H9 (cell line): Measurements from ENCODE around the gene TLE5. TPM values are rescaled to one million over a fixed set of nuclear protein-coding genes. Genes with fewer than 3 reads are reported as not detected.

Source experiments
- DNase-seq: peaks from one replicate; pipeline ENCODE4 v3.0.0-alpha.2; 2017
- H2AFZ ChIP-seq: one replicate; pipeline ENCODE4 v1.6.1; 2013; ENCODE audit warnings: mild to moderate bottlenecking, low read length, control low read depth, moderate library complexity
- H2AK5ac ChIP-seq: 2 replicates; pipeline ENCODE4 v1.6.1; 2013; ENCODE audit warnings: low read length, control low read depth, mixed read lengths; ENCODE audit not compliant: insufficient read length
- H2BK120ac ChIP-seq: one replicate; pipeline ENCODE4 v1.6.1; 2013; ENCODE audit warnings: low read depth, mild to moderate bottlenecking, low read length, control low read depth, inconsistent platforms; ENCODE audit not compliant: poor library complexity, severe bottlenecking
- H2BK12ac ChIP-seq: 2 replicates; pipeline ENCODE4 v1.6.1; 2013; ENCODE audit warnings: low read length, control low read depth, mixed read lengths, low read depth; ENCODE audit not compliant: insufficient read length
- H2BK15ac ChIP-seq: 2 replicates; pipeline ENCODE4 v1.6.1; 2013; ENCODE audit warnings: low read depth, low read length, control low read depth
- H2BK20ac ChIP-seq: one replicate; pipeline ENCODE4 v1.6.1; 2013; ENCODE audit warnings: low read depth, mild to moderate bottlenecking, low read length, control low read depth, inconsistent platforms; ENCODE audit not compliant: poor library complexity, severe bottlenecking
- H2BK5ac ChIP-seq: 2 replicates; pipeline ENCODE4 v1.6.1; 2013; ENCODE audit warnings: low read length, control low read depth, mixed read lengths; ENCODE audit not compliant: insufficient read length
- H3K14ac ChIP-seq: 2 replicates; pipeline ENCODE4 v1.6.1; 2013; ENCODE audit warnings: low read length, control low read depth; ENCODE audit not compliant: insufficient read depth
- H3K18ac ChIP-seq: 2 replicates; pipeline ENCODE4 v1.6.1; 2013; ENCODE audit warnings: low read depth, mild to moderate bottlenecking, mixed read lengths, low read length, control low read depth; ENCODE audit not compliant: insufficient read length
- H3K23ac ChIP-seq: 2 replicates; pipeline ENCODE4 v1.6.1; 2013; ENCODE audit warnings: low read length, control low read depth, mixed read lengths, low read depth; ENCODE audit not compliant: insufficient read length
- H3K23me2 ChIP-seq: 2 replicates; pipeline ENCODE4 v1.6.1; 2013; ENCODE audit warnings: low read depth, mild to moderate bottlenecking, mixed read lengths, low read length, control low read depth; ENCODE audit not compliant: insufficient read length, poor library complexity, severe bottlenecking
- H3K27ac ChIP-seq: 2 replicates; pipeline ENCODE4 v1.5.1; 2013; ENCODE audit warnings: low read length, control low read depth, mixed read lengths, low read depth; ENCODE audit not compliant: insufficient read length
- H3K27me3 ChIP-seq: 2 replicates; pipeline ENCODE4 v1.6.1; 2013; ENCODE audit warnings: low read length, control low read depth, inconsistent platforms; ENCODE audit not compliant: insufficient read depth
- H3K4ac ChIP-seq: 2 replicates; pipeline ENCODE4 v1.6.1; 2013; ENCODE audit warnings: low read depth, mild to moderate bottlenecking, control low read depth, inconsistent platforms, low read length, moderate library complexity
- H3K4me1 ChIP-seq: 2 replicates; pipeline ENCODE4 v1.6.1; 2013; ENCODE audit warnings: low read length, control low read depth, inconsistent platforms; ENCODE audit not compliant: insufficient read depth
- H3K4me2 ChIP-seq: 2 replicates; pipeline ENCODE4 v1.6.1; 2013; ENCODE audit warnings: low read length, control low read depth, mixed read lengths; ENCODE audit not compliant: insufficient read length, insufficient read depth
- H3K56ac ChIP-seq: 2 replicates; pipeline ENCODE4 v1.6.1; 2013; ENCODE audit warnings: low read depth, mild to moderate bottlenecking, mixed read lengths, low read length, control low read depth; ENCODE audit not compliant: insufficient read length
- H3K79me1 ChIP-seq: 2 replicates; pipeline ENCODE4 v1.6.1; 2013; ENCODE audit warnings: low read depth, mild to moderate bottlenecking, moderate library complexity, low read length, control low read depth, inconsistent platforms; ENCODE audit not compliant: insufficient read depth, poor library complexity, severe bottlenecking
- H3K79me2 ChIP-seq: 2 replicates; pipeline ENCODE4 v1.6.1; 2013; ENCODE audit warnings: low read length, control low read depth, inconsistent platforms; ENCODE audit not compliant: insufficient read depth
- H3K9ac ChIP-seq: 2 replicates; pipeline ENCODE4 v1.6.1; 2013; ENCODE audit warnings: low read length, control low read depth, mixed read lengths; ENCODE audit not compliant: insufficient read length; ENCODE audit errors: extremely low read depth
- H3K9me3 ChIP-seq: one replicate; pipeline ENCODE4 v1.6.1; 2013; ENCODE audit warnings: low read depth, low read length, inconsistent platforms; ENCODE audit not compliant: control insufficient read depth
- H3T11ph ChIP-seq: one replicate; pipeline ENCODE4 v1.6.1; 2013; ENCODE audit warnings: mild to moderate bottlenecking, low read length, control low read depth, inconsistent platforms
- H4K20me1 ChIP-seq: one replicate; pipeline ENCODE4 v1.6.1; 2013; ENCODE audit not compliant: control insufficient read depth, insufficient read length, insufficient read depth
- H4K5ac ChIP-seq: 2 replicates; pipeline ENCODE4 v1.6.1; 2013; ENCODE audit warnings: low read depth, mild to moderate bottlenecking, mixed read lengths, low read length, control low read depth; ENCODE audit not compliant: insufficient read length
- H4K8ac ChIP-seq: replicated peaks from 2 replicates; pipeline ENCODE4 v1.6.1; 2013; ENCODE audit warnings: low read length, control low read depth, mixed read lengths, low read depth; ENCODE audit not compliant: insufficient read length
- H4K91ac ChIP-seq: 2 replicates; pipeline ENCODE4 v1.6.1; 2013; ENCODE audit warnings: low read depth, mild to moderate bottlenecking, moderate library complexity, mixed read lengths, low read length, control low read depth; ENCODE audit not compliant: insufficient read length
- H3K27ac Mint-ChIP-seq, 3 experiments: 2 replicates in 2 of 3; 3 replicates in 1 of 3; pipeline ENCODE4 v1.8.0; 2020 to 2021; ENCODE audit warnings: mixed read lengths in 3 of 3, mild to moderate bottlenecking in 1 of 3, moderate library complexity in 1 of 3
- H3K27me3 Mint-ChIP-seq: 2 replicates; pipeline ENCODE4 v1.8.0; 2021; ENCODE audit warnings: low read depth, mild to moderate bottlenecking, moderate library complexity, mixed read lengths
- H3K36me3 Mint-ChIP-seq, 3 experiments: 2 replicates in 2 of 3; 3 replicates in 1 of 3; pipeline ENCODE4 v1.8.0; 2020 to 2021; ENCODE audit warnings: low read depth in 3 of 3, mixed read lengths in 3 of 3; ENCODE audit not compliant: insufficient read depth in 1 of 3
- H3K4me1 Mint-ChIP-seq, 2 experiments: 2 replicates each; pipeline ENCODE4 v1.8.0; 2020; ENCODE audit warnings: mixed read lengths in 2 of 2
- H3K4me3 Mint-ChIP-seq, 2 experiments: 2 replicates in 1 of 2; 3 replicates in 1 of 2; pipeline ENCODE4 v1.8.0; 2020 to 2021; ENCODE audit warnings: mild to moderate bottlenecking in 2 of 2, mixed read lengths in 2 of 2, moderate library complexity in 1 of 2
- H3K9me3 Mint-ChIP-seq, 2 experiments: 2 replicates in 1 of 2; 3 replicates in 1 of 2; pipeline ENCODE4 v1.8.0; 2020; ENCODE audit warnings: mild to moderate bottlenecking in 2 of 2, mixed read lengths in 2 of 2, moderate library complexity in 1 of 2
- WGBS: extraction: QIAGEN DNeasy Blood & Tissue Kit; methylation state at CpG from one replicate; pipeline ENCODE4 v1.1.7; 2013; ENCODE audit warnings: missing lambda C conversion rate, low lambda C conversion rate, mixed read lengths; ENCODE audit not compliant: insufficient read length; ENCODE audit errors: extremely low coverage; 5-methylcytosine and 5-hydroxymethylcytosine counted together
- total RNA-seq: library from RNA; stranded (reverse); gene quantifications from 2 replicates; pipeline ENCODE4 v1.2.1, GENCODE V29; 2021
- TF ChIP-seq, protein P1 (sequence below): fragments of 200-600 bp; sonication (generic); conservative IDR thresholded peaks from 3 replicates; pipeline ENCODE4 v1.8.0; 2021; ENCODE audit warnings: antibody characterized with exemption, mild to moderate bottlenecking

Gene TLE5
- total RNA-seq, 1 experiment from 2014 or later = 221 TPM

- Histone ChIP-seq H2AK5ac (no peak overlapping the region), H3K4me1 (no peaks in the 10 kb centered on the region; the same call in 1 of the 2 replicates), H3K27ac (no peak overlapping the region), H4K5ac (no peak overlapping the region), H2AFZ (no peak overlapping the region), H4K20me1 (no peaks in the 10 kb centered on the region), H3K79me2 (0 out of 2 replicates have a peak, but pooled peaks cover 2% of the 10 kb centered on the region), H3K79me1 (no peaks in the 10 kb centered on the region), H3T11ph (no peak overlapping the region), H2BK120ac (no peak overlapping the region), H3K4ac (no peak overlapping the region), H4K8ac (no peak overlapping the region), H2BK5ac (no peak overlapping the region), H3K56ac (no peak overlapping the region), H3K18ac (no peak overlapping the region), H2BK20ac (no peak overlapping the region), H2BK15ac (no peak overlapping the region), H3K23me2 (no peaks in the 10 kb centered on the region), H4K91ac (no peak overlapping the region), H2BK12ac (no peak overlapping the region), H3K9ac (no peak overlapping the region), H3K27me3 (no peaks in the 10 kb centered on the region), H3K9me3 (no peaks in the 10 kb centered on the region), H3K14ac (no peak overlapping the region), H3K23ac (no peak overlapping the region), H3K4me2 (no peak overlapping the region)
- peaks cover 19 to 49% of the 10 kb centered on the region in 2 experiments for H3K4me1 Mint-ChIP-seq
- peak overlapping the region in 1 of 2 experiments; percentile 30; a peak in 2 of 5 replicates for H3K4me3 Mint-ChIP-seq
- TF ChIP-seq, protein P1, sequence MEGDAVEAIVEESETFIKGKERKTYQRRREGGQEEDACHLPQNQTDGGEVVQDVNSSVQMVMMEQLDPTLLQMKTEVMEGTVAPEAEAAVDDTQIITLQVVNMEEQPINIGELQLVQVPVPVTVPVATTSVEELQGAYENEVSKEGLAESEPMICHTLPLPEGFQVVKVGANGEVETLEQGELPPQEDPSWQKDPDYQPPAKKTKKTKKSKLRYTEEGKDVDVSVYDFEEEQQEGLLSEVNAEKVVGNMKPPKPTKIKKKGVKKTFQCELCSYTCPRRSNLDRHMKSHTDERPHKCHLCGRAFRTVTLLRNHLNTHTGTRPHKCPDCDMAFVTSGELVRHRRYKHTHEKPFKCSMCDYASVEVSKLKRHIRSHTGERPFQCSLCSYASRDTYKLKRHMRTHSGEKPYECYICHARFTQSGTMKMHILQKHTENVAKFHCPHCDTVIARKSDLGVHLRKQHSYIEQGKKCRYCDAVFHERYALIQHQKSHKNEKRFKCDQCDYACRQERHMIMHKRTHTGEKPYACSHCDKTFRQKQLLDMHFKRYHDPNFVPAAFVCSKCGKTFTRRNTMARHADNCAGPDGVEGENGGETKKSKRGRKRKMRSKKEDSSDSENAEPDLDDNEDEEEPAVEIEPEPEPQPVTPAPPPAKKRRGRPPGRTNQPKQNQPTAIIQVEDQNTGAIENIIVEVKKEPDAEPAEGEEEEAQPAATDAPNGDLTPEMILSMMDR = no peak
- no CpG with 5 or more reads among the region's 16 CpGs for WGBS
- no peak for DNase-seq
- 0 out of 7 replicates have a peak overlapping the region, but pooled peaks of 1 of the 3 experiments have one; percentile 79 for H3K27ac Mint-ChIP-seq
- H3K9me3 Mint-ChIP-seq = no peaks in the 10 kb centered on the region
- peaks cover 3% of the 10 kb centered on the region for H3K27me3 Mint-ChIP-seq
- H3K36me3 Mint-ChIP-seq = peaks cover 12 to 46% (median 39%) of the 10 kb centered on the region in 3 experiments; a peak in 6 of 7 replicates
These were observed 2.6 kb downstream of the TLE5 start for GRCh38 chr19:3059653-3060052.
